ENCODE measurements around the gene ZNF428. TPM values are rescaled to one million over a fixed set of nuclear protein-coding genes. Genes with fewer than 3 reads are reported as not detected.

ZNF428 gene
- polyA plus RNA-seq, 1 experiment: 34.0 TPM

DNA sequence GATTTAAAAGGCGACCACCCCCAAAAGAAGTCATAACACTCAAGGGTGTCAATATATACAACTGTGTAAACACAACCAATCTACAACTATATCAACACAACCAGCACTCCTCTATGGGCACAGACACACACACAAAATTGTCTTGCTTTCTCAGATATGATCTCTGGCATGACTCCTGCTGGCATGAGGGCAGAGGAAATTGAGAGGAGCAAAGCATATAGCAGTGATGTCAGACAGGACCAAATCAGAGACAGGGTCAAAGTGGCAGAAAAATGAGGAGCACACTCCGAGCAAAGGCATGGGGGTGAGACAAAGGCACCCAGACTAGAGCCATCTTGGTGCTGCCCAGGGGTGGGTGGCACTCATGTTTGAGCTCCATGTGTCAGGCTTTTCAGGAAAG, 33.1 kb downstream of the ZNF428 start:
- no peak for DNase-seq (ENCODE audit: low read depth)
- TF ChIP-seq, protein P1, sequence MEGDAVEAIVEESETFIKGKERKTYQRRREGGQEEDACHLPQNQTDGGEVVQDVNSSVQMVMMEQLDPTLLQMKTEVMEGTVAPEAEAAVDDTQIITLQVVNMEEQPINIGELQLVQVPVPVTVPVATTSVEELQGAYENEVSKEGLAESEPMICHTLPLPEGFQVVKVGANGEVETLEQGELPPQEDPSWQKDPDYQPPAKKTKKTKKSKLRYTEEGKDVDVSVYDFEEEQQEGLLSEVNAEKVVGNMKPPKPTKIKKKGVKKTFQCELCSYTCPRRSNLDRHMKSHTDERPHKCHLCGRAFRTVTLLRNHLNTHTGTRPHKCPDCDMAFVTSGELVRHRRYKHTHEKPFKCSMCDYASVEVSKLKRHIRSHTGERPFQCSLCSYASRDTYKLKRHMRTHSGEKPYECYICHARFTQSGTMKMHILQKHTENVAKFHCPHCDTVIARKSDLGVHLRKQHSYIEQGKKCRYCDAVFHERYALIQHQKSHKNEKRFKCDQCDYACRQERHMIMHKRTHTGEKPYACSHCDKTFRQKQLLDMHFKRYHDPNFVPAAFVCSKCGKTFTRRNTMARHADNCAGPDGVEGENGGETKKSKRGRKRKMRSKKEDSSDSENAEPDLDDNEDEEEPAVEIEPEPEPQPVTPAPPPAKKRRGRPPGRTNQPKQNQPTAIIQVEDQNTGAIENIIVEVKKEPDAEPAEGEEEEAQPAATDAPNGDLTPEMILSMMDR (IDR thresholded peaks at IDR 0.05; ENCODE audit: insufficient read depth, low read depth, low read length): no peak
- Histone ChIP-seq H3K4me3 (ENCODE audit: low read depth, low read length) (no peak overlapping the region), H3K27me3 (ENCODE audit: control insufficient read depth, insufficient read depth, low read length) (no peaks in the 10 kb centered on the region), H3K36me3 (ENCODE audit: control insufficient read depth, insufficient read depth, low read length) (peaks cover 11% of the 10 kb centered on the region)
- CTCF ChIA-PET: interaction anchor here (0.5 to 0.7 kb wide), 2 partner anchors 25 to 64 kb away, joined by 3 read pairs; no protein-coding TSS in a partner anchor
- POLR2A ChIA-PET: no interaction called here

DNA sequence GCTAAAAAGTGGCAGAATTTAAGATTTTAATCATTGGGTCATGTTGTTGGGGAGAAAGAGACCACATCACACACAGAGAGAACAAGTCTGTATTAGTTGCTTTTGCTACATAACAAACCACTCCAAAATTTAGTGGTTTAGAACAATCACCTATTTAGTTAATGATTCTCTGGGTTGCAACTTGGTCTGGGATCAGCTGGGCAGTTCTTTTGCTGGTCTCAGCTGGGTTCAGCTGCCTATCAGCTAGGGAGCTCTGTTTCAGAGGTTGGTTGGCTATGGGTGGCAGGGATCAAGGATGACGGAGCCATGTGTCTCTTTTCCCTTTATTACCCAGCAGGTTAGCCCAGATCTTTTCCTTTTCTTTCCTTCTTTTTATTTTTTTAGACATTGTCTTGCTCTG, 34.9 kb downstream of the ZNF428 start:
- Histone ChIP-seq H3K4me3 (ENCODE audit: low read depth, low read length) (no peak overlapping the region), H3K27me3 (ENCODE audit: control insufficient read depth, insufficient read depth, low read length) (no peaks in the 10 kb centered on the region), H3K36me3 (ENCODE audit: control insufficient read depth, insufficient read depth, low read length) (peaks cover 5% of the 10 kb centered on the region)
- ChIA-PET POLR2A (no interaction called here), CTCF (interaction anchor here (0.6 to 3.1 kb wide), 4 partner anchors 10 to 1201 kb away, joined by 3 to 25 read pairs (median 4); partner anchors contain the start of gene IRGQ)
- no peak for DNase-seq (ENCODE audit: low read depth)
- TF ChIP-seq, protein P1 (IDR thresholded peaks at IDR 0.05; ENCODE audit: insufficient read depth, low read depth, low read length): no peak

GRCh38 chr19:43582495-43582894, 36.9 kb downstream of the ZNF428 start:
- DNase-seq (ENCODE audit: low read depth): no peak
- Histone ChIP-seq H3K4me3 (ENCODE audit: low read depth, low read length) (no peak overlapping the region), H3K27me3 (ENCODE audit: control insufficient read depth, insufficient read depth, low read length) (no peaks in the 10 kb centered on the region), H3K36me3 (ENCODE audit: control insufficient read depth, insufficient read depth, low read length) (no peaks in the 10 kb centered on the region)
- TF ChIP-seq, protein P1 (IDR thresholded peaks at IDR 0.05; ENCODE audit: insufficient read depth, low read depth, low read length): no peak
- ChIA-PET POLR2A (no interaction called here), CTCF (interaction anchor here (1.6 to 3.1 kb wide), 2 partner anchors 12 to 63 kb away, joined by 5 to 25 read pairs; partner anchors contain the start of gene IRGQ)

DNA sequence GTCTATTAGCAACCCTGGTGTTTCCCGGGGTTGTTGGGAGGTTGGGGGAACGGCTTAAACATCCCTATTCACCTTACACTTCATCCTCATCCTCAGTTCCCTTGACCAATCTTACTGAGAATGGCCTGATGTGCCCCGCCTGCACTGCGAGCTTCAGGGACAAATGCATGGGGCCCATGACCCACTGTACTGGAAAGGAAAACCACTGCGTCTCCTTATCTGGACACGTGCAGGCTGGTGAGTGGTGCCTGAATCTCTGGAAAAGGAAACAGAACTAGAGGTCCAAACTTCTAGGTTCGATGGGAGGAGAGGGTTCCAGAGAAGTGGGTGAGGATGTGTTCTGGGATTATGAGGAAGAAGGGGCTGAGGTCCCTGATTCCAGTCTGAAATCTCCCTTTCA, 38.0 kb downstream of the ZNF428 start:
- no peak for DNase-seq (ENCODE audit: low read depth)
- Histone ChIP-seq H3K27me3 (ENCODE audit: control insufficient read depth, insufficient read depth, low read length) (no peaks in the 10 kb centered on the region), H3K36me3 (ENCODE audit: control insufficient read depth, insufficient read depth, low read length) (no peaks in the 10 kb centered on the region), H3K4me3 (ENCODE audit: low read depth, low read length) (no peak overlapping the region)
- TF ChIP-seq, protein P1 (IDR thresholded peaks at IDR 0.05; ENCODE audit: insufficient read depth, low read depth, low read length): no peak
- ChIA-PET CTCF (no interaction called here), POLR2A (no interaction called here)

GRCh38 chr19:43578787-43579186, 40.6 kb downstream of the ZNF428 start:
- TF ChIP-seq, protein P1 (IDR thresholded peaks at IDR 0.05; ENCODE audit: insufficient read depth, low read depth, low read length): no peak
- Histone ChIP-seq H3K27me3 (ENCODE audit: control insufficient read depth, insufficient read depth, low read length) (no peaks in the 10 kb centered on the region), H3K4me3 (ENCODE audit: low read depth, low read length) (no peak overlapping the region), H3K36me3 (ENCODE audit: control insufficient read depth, insufficient read depth, low read length) (no peaks in the 10 kb centered on the region)
- no peak for DNase-seq (ENCODE audit: low read depth)
- ChIA-PET CTCF (interaction anchor here (4.4 kb wide), 1 partner anchor 16 kb away, joined by 19 read pairs; the partner anchor contains the start of gene IRGQ), POLR2A (no interaction called here)

Measured in BJ (cell line).